Epithelial cell of prostate (primary cell): ENCODE data around the gene ZNF333.

ENCODE experiments used
- DNase-seq: peaks from one replicate; pipeline ENCODE4 v3.0.0-alpha.2; 2011; ENCODE audit warnings: low read depth, low spot score
- H3K27ac ChIP-seq: fragments of 450-650 bp; 2 replicates; pipeline ENCODE4 v1.5.1; 2017; ENCODE audit warnings: mild to moderate bottlenecking

Gene ZNF333

GRCh38 chr19:14782626-14783409 lies 93.0 kb downstream of the ZNF333 start:
- DNase-seq: no peak
- H3K27ac ChIP-seq: no peak overlapping the region
